Mesendoderm (in vitro differentiated cells): Measurements from ENCODE around the gene UNC93B1.

Experiments used
- DNase-seq: peaks from one replicate; pipeline ENCODE4 v3.0.0; 2013
- H2AK5ac ChIP-seq: 2 replicates; pipeline ENCODE4 v1.6.1; 2013; ENCODE audit warnings: low read length, inconsistent platforms
- H2BK120ac ChIP-seq: 2 replicates; pipeline ENCODE4 v1.6.1; 2013; ENCODE audit warnings: low read depth, mild to moderate bottlenecking, low read length, moderate library complexity, mixed read lengths
- H2BK15ac ChIP-seq: replicated peaks from 2 replicates; pipeline ENCODE4 v1.6.1; 2013; ENCODE audit warnings: low read depth, mild to moderate bottlenecking, moderate library complexity
- H2BK5ac ChIP-seq: 2 replicates; pipeline ENCODE4 v1.6.1; 2013; ENCODE audit warnings: low read length, inconsistent platforms
- H3K18ac ChIP-seq: 2 replicates; pipeline ENCODE4 v1.6.1; 2013; ENCODE audit warnings: mild to moderate bottlenecking, low read length, mixed read lengths
- H3K23ac ChIP-seq: one replicate; pipeline ENCODE4 v1.6.1; 2013; ENCODE audit warnings: low read length
- H3K27ac ChIP-seq: 2 replicates; pipeline ENCODE4 v1.5.1; 2013; ENCODE audit warnings: low read depth, mild to moderate bottlenecking, inconsistent platforms, low read length, moderate library complexity
- H3K27me3 ChIP-seq: 2 replicates; pipeline ENCODE4 v1.6.1; 2013; ENCODE audit warnings: low read length, control low read depth, mild to moderate bottlenecking, inconsistent platforms; ENCODE audit not compliant: insufficient read depth, poor library complexity
- H3K36me3 ChIP-seq: 2 replicates; pipeline ENCODE4 v1.6.1; 2013; ENCODE audit warnings: low read length, inconsistent platforms; ENCODE audit not compliant: control insufficient read depth, insufficient read depth
- H3K4ac ChIP-seq: one replicate; pipeline ENCODE4 v1.6.1; 2013; ENCODE audit warnings: low read depth, mild to moderate bottlenecking, low read length, moderate library complexity
- H3K4me1 ChIP-seq: 2 replicates; pipeline ENCODE4 v1.6.1; 2013; ENCODE audit warnings: low read depth, low read length, inconsistent platforms; ENCODE audit not compliant: control insufficient read depth
- H3K4me2 ChIP-seq: 2 replicates; pipeline ENCODE4 v1.6.1; 2013; ENCODE audit warnings: low read length
- H3K4me3 ChIP-seq: 2 replicates; pipeline ENCODE4 v1.5.1; 2013; ENCODE audit warnings: mild to moderate bottlenecking, low read length
- H3K56ac ChIP-seq: one replicate; pipeline ENCODE4 v1.6.1; 2013; ENCODE audit warnings: low read length
- H3K79me1 ChIP-seq: 2 replicates; pipeline ENCODE4 v1.6.1; 2013; ENCODE audit warnings: low read length, inconsistent platforms
- H3K79me2 ChIP-seq: 2 replicates; pipeline ENCODE4 v1.6.1; 2013; ENCODE audit warnings: mild to moderate bottlenecking, low read length; ENCODE audit not compliant: control insufficient read depth, insufficient read depth
- H3K9ac ChIP-seq: 2 replicates; pipeline ENCODE4 v1.6.1; 2013; ENCODE audit warnings: low read length, inconsistent platforms
- H4K5ac ChIP-seq: one replicate; pipeline ENCODE4 v1.6.1; 2013; ENCODE audit warnings: low read length
- H4K8ac ChIP-seq: one replicate; pipeline ENCODE4 v1.6.1; 2013; ENCODE audit warnings: low read depth, mild to moderate bottlenecking, control low read depth, low read length, moderate library complexity
- WGBS: extraction: QIAGEN DNeasy Blood & Tissue Kit; methylation state at CpG from one replicate; pipeline ENCODE4 v1.1.7; 2013; ENCODE audit warnings: low lambda C conversion rate, missing lambda C conversion rate; ENCODE audit not compliant: insufficient coverage; ENCODE audit errors: extremely low coverage; 5-methylcytosine and 5-hydroxymethylcytosine counted together

Gene UNC93B1

DNA sequence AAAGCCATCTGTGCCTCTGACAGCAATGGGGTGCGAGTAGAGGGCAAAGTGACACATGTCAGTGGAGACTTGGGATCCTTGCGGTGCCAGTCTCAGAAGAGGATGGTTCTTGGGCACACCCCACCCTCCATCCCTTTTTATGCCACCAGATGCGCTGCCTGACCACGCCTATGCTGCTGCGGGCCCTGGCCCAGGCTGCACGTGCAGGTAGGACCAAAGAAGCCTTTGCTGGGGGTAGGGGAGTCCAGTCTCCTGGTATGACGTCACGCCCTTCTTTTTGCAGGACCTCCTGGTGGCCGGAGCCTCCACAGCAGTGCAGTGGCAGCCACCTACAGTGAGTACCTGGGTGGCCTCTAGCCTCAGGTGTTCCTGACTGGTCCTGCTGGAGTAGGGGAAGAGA lies 28.1 kb upstream of the UNC93B1 start:
- peak overlapping the region; percentile 42 for H3K9ac ChIP-seq
- no CpG with 5 or more reads among the region's 9 CpGs for WGBS
- H3K23ac ChIP-seq = no peak overlapping the region
- H3K27ac ChIP-seq = no peak overlapping the region
- H3K4me3 ChIP-seq = no peak overlapping the region
- H3K79me1 ChIP-seq = peaks cover 14% of the 10 kb centered on the region
- H2BK15ac ChIP-seq = no peak overlapping the region
- no peak overlapping the region for H2BK120ac ChIP-seq
- peaks cover 9% of the 10 kb centered on the region for H3K79me2 ChIP-seq
- no peak overlapping the region for H4K8ac ChIP-seq
- peaks cover 2% of the 10 kb centered on the region for H3K4me1 ChIP-seq
- H3K18ac ChIP-seq = no peak overlapping the region
- no peak overlapping the region for H2BK5ac ChIP-seq
- peak overlapping the region; percentile 60 for H3K56ac ChIP-seq
- H2AK5ac ChIP-seq = no peak overlapping the region
- DNase-seq = no peak
- H3K27me3 ChIP-seq = no peaks in the 10 kb centered on the region
- no peak overlapping the region for H4K5ac ChIP-seq
- no peak overlapping the region for H3K4ac ChIP-seq
- peaks cover 4% of the 10 kb centered on the region for H3K36me3 ChIP-seq
- no peak overlapping the region for H3K4me2 ChIP-seq

DNA sequence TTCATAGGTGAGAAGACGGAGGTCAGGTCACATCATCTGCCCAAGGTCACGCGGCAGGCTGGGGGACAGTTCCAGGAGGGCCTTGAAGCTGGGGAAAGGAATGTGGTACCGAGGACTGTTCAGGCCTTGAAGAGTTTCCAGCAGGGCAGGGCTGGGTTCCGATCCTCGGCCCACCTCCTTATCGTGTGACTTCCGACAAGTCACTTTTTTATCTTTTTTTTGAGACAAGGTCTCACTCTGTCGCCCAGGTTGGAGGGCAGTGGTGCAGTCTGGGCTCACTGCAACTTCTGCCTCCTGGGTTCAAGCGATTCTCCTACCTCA lies 27.2 kb upstream of the UNC93B1 start:
- Histone ChIP-seq H3K9ac (peak overlapping the region; percentile 99), H3K4ac (peak overlapping the region; percentile 29), H2AK5ac (peak overlapping the region; percentile 81), H3K18ac (peak overlapping the region; percentile 7), H3K27me3 (no peaks in the 10 kb centered on the region), H3K56ac (peak overlapping the region; percentile 100), H2BK120ac (no peak overlapping the region), H4K5ac (no peak overlapping the region), H3K79me2 (peaks cover 9% of the 10 kb centered on the region), H3K23ac (no peak overlapping the region), H3K4me2 (peak overlapping the region; percentile 76), H3K79me1 (peaks cover 14% of the 10 kb centered on the region), H2BK5ac (no peak overlapping the region), H4K8ac (no peak overlapping the region), H3K4me1 (peaks cover 2% of the 10 kb centered on the region), H3K27ac (no peak overlapping the region), H3K4me3 (peak overlapping the region; percentile 83), H3K36me3 (peaks cover 4% of the 10 kb centered on the region), H2BK15ac (no peak overlapping the region)
- no CpG with 5 or more reads among the region's 10 CpGs for WGBS
- no peak for DNase-seq

DNA sequence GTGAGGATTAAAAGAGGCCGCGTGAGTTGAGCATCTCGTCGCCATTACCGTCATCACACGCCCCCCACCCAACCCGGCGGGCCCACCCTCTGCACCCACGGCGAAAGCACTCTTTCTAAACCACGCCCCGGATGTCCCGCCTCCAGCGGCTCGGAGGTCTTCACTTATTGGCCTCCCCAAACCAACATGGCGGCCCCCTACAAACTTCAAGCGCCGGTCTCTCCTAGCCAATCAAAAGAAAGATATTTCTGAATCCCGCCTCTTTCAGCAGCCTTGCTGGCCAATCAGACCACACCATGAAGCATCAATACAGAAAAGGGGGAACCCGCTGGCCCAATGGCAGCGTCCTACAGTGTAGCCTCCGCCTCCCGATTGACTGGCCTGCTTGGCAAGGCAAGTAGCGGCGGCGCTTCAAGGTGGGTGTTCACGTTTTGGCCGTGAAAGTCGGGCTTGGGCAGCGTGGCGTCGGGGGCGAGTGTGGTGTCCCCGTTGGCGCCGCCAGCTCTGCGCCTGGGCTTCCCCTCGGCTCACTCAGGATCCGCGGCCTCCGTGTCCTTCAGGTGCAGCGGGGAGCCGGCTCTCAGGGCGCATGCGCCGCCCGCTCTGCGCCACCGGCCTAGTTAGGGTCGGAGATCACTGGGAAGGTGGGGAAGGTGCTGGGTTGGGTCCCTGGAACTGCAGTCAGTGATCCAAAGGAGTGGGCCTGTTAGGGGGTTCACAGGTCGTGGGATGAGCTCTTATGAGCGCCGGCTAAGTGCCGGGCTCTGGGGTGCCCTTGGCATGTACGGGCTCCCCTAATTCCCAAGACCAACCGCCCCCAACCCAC lies 26.6 kb upstream of the UNC93B1 start, which contains the start of gene NDUFS8:
TSS of gene NDUFS8 (plus strand) at position 364 of the 826 bp plus-strand sequence. CDS start 1,471 bp downstream, outside the sequence.
- peaks cover 14% of the 10 kb centered on the region for H3K79me1 ChIP-seq
- H3K4me3 ChIP-seq = peak within 1 kb of the TSS; percentile 83
- no peak within 1 kb of the TSS for H4K5ac ChIP-seq
- H3K4me1 ChIP-seq = peaks cover 2% of the 10 kb centered on the region
- peak within 1 kb of the TSS; percentile 99 for H3K9ac ChIP-seq
- peak within 1 kb of the TSS; percentile 54 for H3K27ac ChIP-seq
- no peak within 1 kb of the TSS for H4K8ac ChIP-seq
- peak within 1 kb of the TSS; percentile 90 for H2AK5ac ChIP-seq
- H2BK15ac ChIP-seq = no peak within 1 kb of the TSS
- no CpG with 5 or more reads among the region's 56 CpGs for WGBS
- DNase-seq = peak; percentile 100
- no peaks in the 10 kb centered on the region for H3K27me3 ChIP-seq
- H3K4ac ChIP-seq = peak within 1 kb of the TSS; percentile 29
- H3K56ac ChIP-seq = peak within 1 kb of the TSS; percentile 100
- H3K18ac ChIP-seq = peak within 1 kb of the TSS; percentile 7
- H2BK5ac ChIP-seq = no peak within 1 kb of the TSS
- H3K23ac ChIP-seq = no peak within 1 kb of the TSS
- peaks cover 9% of the 10 kb centered on the region for H3K79me2 ChIP-seq
- H3K4me2 ChIP-seq = peak within 1 kb of the TSS; percentile 76
- no peak within 1 kb of the TSS for H2BK120ac ChIP-seq
- H3K36me3 ChIP-seq = peaks cover 4% of the 10 kb centered on the region

DNA sequence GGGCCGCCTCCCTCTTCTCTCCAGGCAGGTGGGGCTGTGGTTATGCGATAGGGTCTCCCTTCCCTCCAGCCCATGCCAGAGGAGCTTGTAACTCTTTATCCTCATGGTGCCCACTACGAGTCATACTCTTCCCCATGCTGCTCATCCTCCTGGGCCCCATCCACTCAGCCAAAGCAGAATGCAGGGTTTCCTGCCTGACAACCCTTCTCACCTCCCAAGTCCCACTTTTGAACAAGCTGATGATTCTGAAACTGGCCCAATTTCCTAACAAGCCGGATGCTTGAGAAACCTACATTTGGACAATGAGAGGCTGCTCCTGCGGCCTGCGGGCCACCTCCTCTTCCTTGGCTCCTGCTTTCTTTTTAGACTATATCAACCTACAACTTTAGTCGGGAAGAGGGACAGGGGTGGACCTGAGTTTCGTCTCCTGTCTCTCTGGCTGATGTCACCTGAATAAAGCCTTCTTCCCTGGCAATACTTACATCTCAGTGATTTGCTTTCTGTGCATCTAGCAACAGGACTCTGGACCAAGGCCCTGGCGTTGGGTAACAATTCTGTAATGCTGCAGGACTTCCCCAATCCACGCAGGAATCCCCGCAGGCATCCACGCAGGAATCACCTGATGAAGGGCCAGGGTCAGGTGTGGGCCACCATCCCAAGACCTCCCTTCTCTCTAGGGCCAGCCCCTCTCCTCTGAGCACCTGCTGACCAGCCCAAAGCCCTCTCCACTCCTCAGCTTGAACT lies 25.1 kb upstream of the UNC93B1 start:
- no peak overlapping the region for H3K27ac ChIP-seq
- H3K4me3 ChIP-seq = no peak overlapping the region
- peaks cover 9% of the 10 kb centered on the region for H3K79me2 ChIP-seq
- WGBS = no CpG with 5 or more reads among the region's 12 CpGs
- H3K56ac ChIP-seq = no peak overlapping the region
- H4K5ac ChIP-seq = no peak overlapping the region
- no peak overlapping the region for H3K18ac ChIP-seq
- no peaks in the 10 kb centered on the region for H3K27me3 ChIP-seq
- H3K4ac ChIP-seq = no peak overlapping the region
- no peak for DNase-seq
- H2BK5ac ChIP-seq = no peak overlapping the region
- H4K8ac ChIP-seq = no peak overlapping the region
- H3K36me3 ChIP-seq = peaks cover 3% of the 10 kb centered on the region
- H3K23ac ChIP-seq = no peak overlapping the region
- peaks cover 2% of the 10 kb centered on the region for H3K4me1 ChIP-seq
- no peak overlapping the region for H3K4me2 ChIP-seq
- no peak overlapping the region for H3K9ac ChIP-seq
- peaks cover 14% of the 10 kb centered on the region for H3K79me1 ChIP-seq
- H2AK5ac ChIP-seq = no peak overlapping the region
- no peak overlapping the region for H2BK15ac ChIP-seq
- no peak overlapping the region for H2BK120ac ChIP-seq

DNA sequence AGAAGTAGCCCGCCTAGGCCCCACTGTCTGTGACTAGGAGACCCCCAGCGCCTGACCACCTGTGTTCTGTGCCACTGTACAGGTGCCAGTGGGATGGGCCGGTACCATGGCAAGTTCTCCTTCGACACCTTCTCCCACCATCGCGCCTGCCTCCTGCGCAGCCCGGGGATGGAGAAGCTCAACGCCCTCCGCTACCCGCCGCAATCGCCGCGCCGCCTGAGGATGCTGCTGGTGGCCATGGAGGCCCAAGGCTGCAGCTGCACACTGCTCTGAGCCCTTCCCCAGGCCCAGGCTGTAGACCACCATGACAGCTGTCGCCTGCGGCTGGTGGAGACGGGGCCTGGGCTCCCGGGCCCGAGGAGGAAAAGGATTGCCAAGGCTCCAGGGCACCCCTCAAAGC lies 23.8 kb upstream of the UNC93B1 start:
- no peak overlapping the region for H2BK120ac ChIP-seq
- H3K18ac ChIP-seq = no peak overlapping the region
- peaks cover 2% of the 10 kb centered on the region for H3K4me1 ChIP-seq
- H2BK5ac ChIP-seq = no peak overlapping the region
- H4K5ac ChIP-seq = no peak overlapping the region
- peaks cover 11% of the 10 kb centered on the region for H3K79me1 ChIP-seq
- no CpG with 5 or more reads among the region's 21 CpGs for WGBS
- no peak overlapping the region for H3K9ac ChIP-seq
- no peak overlapping the region for H3K4ac ChIP-seq
- no peak overlapping the region for H4K8ac ChIP-seq
- H3K36me3 ChIP-seq = no peaks in the 10 kb centered on the region
- H3K56ac ChIP-seq = peak overlapping the region; percentile 15
- DNase-seq = no peak
- H2BK15ac ChIP-seq = no peak overlapping the region
- no peak overlapping the region for H3K4me3 ChIP-seq
- H3K4me2 ChIP-seq = no peak overlapping the region
- no peak overlapping the region for H3K27ac ChIP-seq
- H2AK5ac ChIP-seq = no peak overlapping the region
- no peaks in the 10 kb centered on the region for H3K27me3 ChIP-seq
- no peak overlapping the region for H3K23ac ChIP-seq
- H3K79me2 ChIP-seq = peaks cover 9% of the 10 kb centered on the region
